ENCODE data around the gene RENBP.

The RENBP gene

GRCh38 chrX:153970357-153971123 is 26.1 kb upstream of the RENBP start:
- no peak for DNase-seq

GRCh38 chrX:153969904-153970356 is 25.5 kb upstream of the RENBP start:
- DNase-seq = no peak

GRCh38 chrX:153969125-153969903 is 24.9 kb upstream of the RENBP start:
- DNase-seq = no peak

- DNase-seq = no peak
Observed at GRCh38 chrX:153968754-153969124, 24.3 kb upstream of the RENBP start.

GRCh38 chrX:153968255-153968654 is 23.8 kb upstream of the RENBP start:
- DNase-seq = no peak

- DNase-seq = no peak
Observed at GRCh38 chrX:153967536-153968224, 23.2 kb upstream of the RENBP start.

GRCh38 chrX:153966841-153967535 is 22.5 kb upstream of the RENBP start:
- no peak for DNase-seq

GRCh38 chrX:153966283-153966688 is 21.8 kb upstream of the RENBP start:
- DNase-seq = no peak

DNA sequence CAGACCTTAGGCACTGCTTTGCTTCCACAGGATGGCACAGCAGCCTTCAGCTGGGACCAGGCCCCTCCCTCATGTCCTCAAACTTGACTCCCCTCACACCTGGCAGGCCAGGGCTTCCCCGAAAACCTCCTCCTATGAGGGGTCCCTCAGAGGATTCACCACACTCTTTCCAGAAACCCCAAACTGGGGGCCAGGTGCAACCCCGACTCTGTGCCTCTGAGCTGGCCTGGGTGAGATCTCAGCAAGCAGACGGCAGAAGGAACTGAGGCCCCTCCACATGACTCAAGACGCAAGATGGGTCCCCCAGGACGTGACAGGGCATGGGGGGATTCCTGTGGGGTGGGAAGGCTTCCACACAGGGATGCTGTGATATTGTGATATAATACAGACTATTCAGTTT is 21.0 kb upstream of the RENBP start:
- no peak for DNase-seq

- DNase-seq = no peak
Observed at GRCh38 chrX:153964105-153964504, 19.7 kb upstream of the RENBP start.

GRCh38 chrX:153963546-153963945 is 19.1 kb upstream of the RENBP start:
- DNase-seq = no peak

GRCh38 chrX:153961292-153961691 is 16.8 kb upstream of the RENBP start:
- no peak for DNase-seq

GRCh38 chrX:153960786-153961185 is 16.3 kb upstream of the RENBP start:
- DNase-seq = no peak

DNA sequence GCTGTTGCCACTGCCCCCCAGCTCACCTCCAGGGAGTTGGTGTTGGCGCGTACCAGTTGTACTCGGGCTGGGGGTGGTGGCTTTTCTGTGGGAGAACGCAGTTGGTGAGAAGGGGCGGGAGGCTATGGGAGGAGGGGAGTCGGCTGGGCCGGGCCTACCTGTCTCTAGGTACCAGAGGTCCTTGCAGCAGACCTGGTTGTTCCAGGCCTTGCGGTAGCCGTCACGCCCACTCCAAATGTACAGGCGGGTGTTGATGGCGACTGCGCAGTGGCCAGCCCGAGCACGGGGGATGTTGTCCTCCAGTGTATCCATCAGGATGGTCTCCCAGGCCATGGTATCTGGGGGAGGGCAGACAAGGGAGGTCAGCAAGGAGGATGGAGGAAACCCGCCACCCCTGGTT is 15.6 kb upstream of the RENBP start:
- no peak for DNase-seq

DNA sequence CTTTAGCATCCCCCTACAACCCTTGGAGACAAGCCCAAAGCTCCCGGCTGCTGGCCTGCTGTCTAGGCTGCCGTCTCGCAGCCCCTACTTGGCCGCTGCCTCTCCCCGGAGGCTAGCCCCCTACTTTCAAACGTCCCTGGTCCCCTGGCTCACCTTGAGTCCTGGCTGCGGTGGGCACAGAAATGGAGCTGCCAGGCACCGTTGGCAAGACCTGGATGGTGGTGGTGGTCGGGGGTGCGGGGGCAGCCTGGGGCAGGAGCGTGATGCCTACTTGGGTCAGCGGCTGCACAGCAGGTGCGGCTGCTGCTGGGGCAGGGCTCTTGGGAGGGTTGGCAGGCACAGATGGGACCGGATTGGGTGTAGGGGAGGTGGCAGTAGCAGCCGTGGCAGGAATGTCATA is 15.2 kb upstream of the RENBP start:
- no peak for DNase-seq

- no peak for DNase-seq
Observed at GRCh38 chrX:153958605-153959004, 14.2 kb upstream of the RENBP start.

DNA sequence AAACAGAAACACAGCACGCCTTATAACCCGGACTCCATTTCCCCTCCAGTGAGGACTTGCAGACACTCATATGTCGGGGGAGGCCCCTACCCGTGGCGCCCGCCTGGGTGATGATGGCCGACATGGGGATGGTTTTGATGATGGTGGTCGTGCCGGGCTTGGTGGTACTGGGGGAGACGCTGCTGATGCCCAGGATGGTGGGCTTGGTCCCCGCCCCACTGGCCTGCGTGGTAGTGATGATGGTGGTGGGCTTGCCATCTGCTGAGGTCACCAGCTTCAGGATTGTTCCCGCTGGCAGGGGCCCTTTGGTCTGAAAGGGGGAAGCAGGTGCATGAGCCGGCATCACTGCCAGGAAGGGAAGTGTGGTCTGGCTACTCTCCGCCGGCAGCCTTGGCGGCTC is 12.8 kb upstream of the RENBP start:
- DNase-seq = no peak

DNA sequence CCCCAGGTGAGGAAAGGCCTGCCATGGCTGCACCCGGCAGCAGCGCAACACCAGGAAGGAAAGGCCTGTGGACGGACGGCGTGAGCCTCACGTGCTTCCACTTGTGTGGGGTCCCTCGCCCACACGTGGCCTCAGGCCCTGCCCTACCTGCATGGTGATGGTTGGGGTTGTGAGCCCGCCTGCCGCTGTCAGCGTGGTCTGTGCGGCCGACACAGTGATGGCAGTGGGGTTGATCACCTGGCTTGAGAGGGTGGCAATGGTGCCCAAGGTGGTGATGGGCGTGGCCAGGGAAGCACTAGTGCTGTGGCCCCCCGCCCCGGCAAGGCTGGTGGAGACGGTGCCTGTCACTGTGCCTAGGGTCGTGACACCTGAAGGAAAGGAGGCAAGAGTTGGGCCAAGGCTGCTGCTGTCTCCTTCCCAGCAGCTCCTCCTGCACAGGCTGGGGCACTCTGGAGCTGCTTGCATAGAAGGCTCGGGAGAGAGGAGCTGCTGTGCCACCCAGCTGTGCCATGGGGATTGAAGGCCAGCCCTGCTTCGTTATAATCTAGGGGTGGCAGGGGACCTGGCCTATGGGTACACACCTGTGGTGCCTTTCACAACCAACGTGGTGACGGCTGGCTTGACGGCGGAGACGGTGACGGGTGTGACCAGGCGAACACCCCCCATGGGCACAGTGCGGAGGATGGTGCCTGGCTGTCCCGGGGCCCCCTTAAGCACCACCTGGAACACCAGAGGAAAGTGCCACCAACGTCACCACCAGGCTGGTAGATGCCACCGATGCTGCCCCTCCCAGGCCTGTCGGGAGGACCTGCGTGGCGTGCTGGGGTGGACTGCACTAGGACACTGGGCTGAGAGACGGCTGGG is 11.8 kb upstream of the RENBP start:
- no peak for DNase-seq

- DNase-seq = no peak
Observed at GRCh38 chrX:153955228-153955732, 10.8 kb upstream of the RENBP start.

DNA sequence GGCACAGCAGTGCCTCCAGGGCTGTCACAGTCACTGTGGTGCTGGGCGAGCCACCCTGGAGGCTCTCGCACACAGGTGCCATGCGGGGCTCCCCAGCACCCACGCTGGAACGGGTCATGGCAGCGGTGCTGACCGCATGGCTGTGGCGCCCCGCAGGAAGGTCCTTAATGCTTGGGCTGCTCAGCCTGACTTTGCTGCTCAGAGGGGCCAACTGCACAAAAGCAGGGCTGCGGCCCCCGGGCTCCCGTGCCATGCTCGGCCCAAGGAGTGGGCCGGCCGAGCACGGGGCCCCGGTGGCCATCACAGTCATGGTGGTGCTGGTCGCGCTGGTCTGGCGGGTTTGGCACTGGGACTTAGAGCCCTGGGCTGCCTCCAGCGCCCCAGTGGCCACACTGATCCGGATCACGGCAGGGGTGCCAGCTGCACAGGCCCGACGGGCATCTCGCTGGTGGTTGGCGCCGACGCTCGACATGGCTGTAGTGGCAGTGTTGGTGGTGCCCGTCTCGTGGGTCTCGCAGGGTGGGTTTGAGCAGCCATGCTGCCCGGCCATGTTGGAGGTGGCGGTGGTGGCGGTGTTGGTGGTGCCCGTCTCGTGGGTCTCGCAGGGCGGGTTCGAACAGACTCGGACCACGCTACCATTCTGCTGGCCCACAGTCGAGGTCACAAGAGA is 10.2 kb upstream of the RENBP start:
- DNase-seq = no peak

DNA sequence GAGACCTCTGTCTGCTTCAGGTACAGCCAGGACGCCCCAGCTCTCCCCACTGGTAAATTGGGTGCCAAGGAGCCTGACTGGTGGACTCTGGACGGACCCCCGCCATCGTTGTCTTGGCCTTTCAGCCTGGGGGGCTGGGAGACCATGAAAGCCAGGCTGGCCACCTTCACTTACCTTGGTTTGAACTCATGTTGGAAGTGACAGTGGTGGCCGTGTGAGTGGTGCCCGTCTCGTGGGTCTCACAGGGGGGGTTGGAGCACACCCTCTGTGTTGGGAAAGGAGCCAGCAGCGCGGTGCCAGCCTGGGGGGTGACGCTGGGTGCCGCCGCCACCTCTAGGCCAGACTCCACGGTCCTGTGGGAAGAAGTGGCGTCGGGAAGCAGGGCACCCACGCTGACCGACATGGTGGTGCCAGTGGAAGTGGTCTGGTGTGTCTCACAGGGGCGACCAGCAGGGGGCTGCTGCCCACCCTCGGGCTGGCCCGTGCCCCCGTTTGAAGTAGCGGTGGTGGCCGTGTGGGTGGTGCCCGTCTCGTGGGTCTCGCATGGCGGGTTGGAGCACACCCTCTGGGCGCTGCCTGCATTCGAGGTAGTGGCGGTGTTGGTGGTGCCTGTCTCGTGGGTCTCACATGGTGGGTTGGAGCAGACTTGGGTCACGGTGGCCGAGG is 9.6 kb upstream of the RENBP start:
- no peak for DNase-seq

Data from T1000 (cell line).